Left forelimb (tissue), 1 donor: ENCODE results near the gene INPP5B.
"Not testable (repeated sequence)": the region's sequence is repeated elsewhere in the genome, so short reads cannot be mapped to it uniquely, and the experiment has no call there.

Source experiments
- DNase-seq: peaks from one replicate; pipeline ENCODE4 v3.0.0-alpha.2; 2018; ENCODE audit warnings: low spot score

The INPP5B gene

GRCh38 chr1:37948166-37948565, 1.3 kb upstream of the INPP5B start:
- DNase-seq: no peak

GRCh38 chr1:37947364-37947763, 511 bp upstream of the INPP5B start:
- DNase-seq: no peak

GRCh38 chr1:37945743-37946702, 830 bp downstream of the INPP5B start:
- DNase-seq: no peak

GRCh38 chr1:37945251-37945650, 1.6 kb downstream of the INPP5B start:
- no peak for DNase-seq

- no peak for DNase-seq
Measured at GRCh38 chr1:37944816-37945215, 2.0 kb downstream of the INPP5B start.

- no peak for DNase-seq
Measured at GRCh38 chr1:37944086-37944763, 2.6 kb downstream of the INPP5B start.

GRCh38 chr1:37940299-37940947, 6.4 kb downstream of the INPP5B start:
- no peak for DNase-seq

- DNase-seq: not testable (repeated sequence)
Measured at GRCh38 chr1:37936760-37937159, 10.1 kb downstream of the INPP5B start.

- DNase-seq: no peak
Measured at GRCh38 chr1:37932759-37933158, 14.1 kb downstream of the INPP5B start.

GRCh38 chr1:37931361-37932158, 15.3 kb downstream of the INPP5B start:
- DNase-seq: peak; percentile 97

GRCh38 chr1:37931102-37931360, 15.8 kb downstream of the INPP5B start:
- DNase-seq: no peak

- no peak for DNase-seq
Measured at GRCh38 chr1:37930246-37931101, 16.4 kb downstream of the INPP5B start.

GRCh38 chr1:37926038-37926924, 20.6 kb downstream of the INPP5B start:
- no peak for DNase-seq

GRCh38 chr1:37925316-37925715, 21.5 kb downstream of the INPP5B start:
- no peak for DNase-seq

- no peak for DNase-seq
Measured at GRCh38 chr1:37923551-37923889, 23.3 kb downstream of the INPP5B start.

- DNase-seq: no peak
Measured at GRCh38 chr1:37922767-37923550, 23.9 kb downstream of the INPP5B start.

- DNase-seq: no peak
Measured at GRCh38 chr1:37919277-37919676, 27.6 kb downstream of the INPP5B start.

GRCh38 chr1:37915476-37916093, 31.3 kb downstream of the INPP5B start:
- no peak for DNase-seq
